ENCODE results near the gene SUPT6H.
"Not testable (repeated sequence)": the region's sequence is repeated elsewhere in the genome, so short reads cannot be mapped to it uniquely, and the experiment has no call there.

SUPT6H gene

GRCh38 chr17:28655160-28655559 is 6.8 kb upstream of the SUPT6H start:
- no peak for DNase-seq

- DNase-seq: no peak
Measured at GRCh38 chr17:28657756-28658155, 4.2 kb upstream of the SUPT6H start.

- DNase-seq: not testable (repeated sequence)
Measured at GRCh38 chr17:28658342-28658741, 3.7 kb upstream of the SUPT6H start.

- DNase-seq: not testable (repeated sequence)
Measured at GRCh38 chr17:28658766-28659496, 3.1 kb upstream of the SUPT6H start.

- DNase-seq: not testable (repeated sequence)
Measured at GRCh38 chr17:28659497-28659881, 2.5 kb upstream of the SUPT6H start.

- DNase-seq: no peak
Measured at GRCh38 chr17:28662527-28662829, 473 bp downstream of the SUPT6H start.

GRCh38 chr17:28663723-28664122 is 1.7 kb downstream of the SUPT6H start:
- no peak for DNase-seq

- DNase-seq: no peak
Measured at GRCh38 chr17:28665994-28666393, 4.0 kb downstream of the SUPT6H start.

- DNase-seq: no peak
Measured at GRCh38 chr17:28667870-28668269, 5.9 kb downstream of the SUPT6H start.

GRCh38 chr17:28669918-28670317 is 7.9 kb downstream of the SUPT6H start:
- DNase-seq: no peak

GRCh38 chr17:28675490-28675889 is 13.5 kb downstream of the SUPT6H start:
- no peak for DNase-seq

- DNase-seq: no peak
Measured at GRCh38 chr17:28675980-28676379, 14.0 kb downstream of the SUPT6H start.

GRCh38 chr17:28682655-28683054 is 20.6 kb downstream of the SUPT6H start:
- DNase-seq: no peak

GRCh38 chr17:28684963-28685362 is 23.0 kb downstream of the SUPT6H start:
- no peak for DNase-seq

GRCh38 chr17:28685366-28685765 is 23.4 kb downstream of the SUPT6H start:
- no peak for DNase-seq

GRCh38 chr17:28686296-28686695 is 24.3 kb downstream of the SUPT6H start:
- DNase-seq: no peak

GRCh38 chr17:28688481-28688880 is 26.5 kb downstream of the SUPT6H start:
- DNase-seq: no peak

GRCh38 chr17:28689011-28689410 is 27.0 kb downstream of the SUPT6H start:
- no peak for DNase-seq

GRCh38 chr17:28693869-28694268 is 31.9 kb downstream of the SUPT6H start:
- no peak for DNase-seq

GRCh38 chr17:28698253-28698941 is 36.4 kb downstream of the SUPT6H start:
- DNase-seq: no peak

GRCh38 chr17:28700278-28700677 is 38.3 kb downstream of the SUPT6H start:
- DNase-seq: no peak

GRCh38 chr17:28700830-28701492 is 39.0 kb downstream of the SUPT6H start:
- DNase-seq: no peak

GRCh38 chr17:28702026-28702751 is 40.2 kb downstream of the SUPT6H start:
- no peak for DNase-seq

- DNase-seq: no peak
Measured at GRCh38 chr17:28702752-28703150, 40.7 kb downstream of the SUPT6H start.
